H9 (cell line): Measurements from ENCODE around the gene PAK1. TPM values are rescaled to one million over a fixed set of nuclear protein-coding genes. Genes with fewer than 3 reads are reported as not detected.

ENCODE experiments used
- DNase-seq: peaks from one replicate; pipeline ENCODE4 v3.0.0-alpha.2; 2017
- H2AFZ ChIP-seq: one replicate; pipeline ENCODE4 v1.6.1; 2013; ENCODE audit warnings: mild to moderate bottlenecking, low read length, control low read depth, moderate library complexity
- H2AK5ac ChIP-seq: 2 replicates; pipeline ENCODE4 v1.6.1; 2013; ENCODE audit warnings: low read length, control low read depth, mixed read lengths; ENCODE audit not compliant: insufficient read length
- H2BK120ac ChIP-seq: one replicate; pipeline ENCODE4 v1.6.1; 2013; ENCODE audit warnings: low read depth, mild to moderate bottlenecking, low read length, control low read depth, inconsistent platforms; ENCODE audit not compliant: poor library complexity, severe bottlenecking
- H2BK12ac ChIP-seq: 2 replicates; pipeline ENCODE4 v1.6.1; 2013; ENCODE audit warnings: low read length, control low read depth, mixed read lengths, low read depth; ENCODE audit not compliant: insufficient read length
- H2BK15ac ChIP-seq: 2 replicates; pipeline ENCODE4 v1.6.1; 2013; ENCODE audit warnings: low read depth, low read length, control low read depth
- H2BK20ac ChIP-seq: one replicate; pipeline ENCODE4 v1.6.1; 2013; ENCODE audit warnings: low read depth, mild to moderate bottlenecking, low read length, control low read depth, inconsistent platforms; ENCODE audit not compliant: poor library complexity, severe bottlenecking
- H2BK5ac ChIP-seq: 2 replicates; pipeline ENCODE4 v1.6.1; 2013; ENCODE audit warnings: low read length, control low read depth, mixed read lengths; ENCODE audit not compliant: insufficient read length
- H3K14ac ChIP-seq: 2 replicates; pipeline ENCODE4 v1.6.1; 2013; ENCODE audit warnings: low read length, control low read depth; ENCODE audit not compliant: insufficient read depth
- H3K18ac ChIP-seq: 2 replicates; pipeline ENCODE4 v1.6.1; 2013; ENCODE audit warnings: low read depth, mild to moderate bottlenecking, mixed read lengths, low read length, control low read depth; ENCODE audit not compliant: insufficient read length
- H3K23ac ChIP-seq: 2 replicates; pipeline ENCODE4 v1.6.1; 2013; ENCODE audit warnings: low read length, control low read depth, mixed read lengths, low read depth; ENCODE audit not compliant: insufficient read length
- H3K23me2 ChIP-seq: 2 replicates; pipeline ENCODE4 v1.6.1; 2013; ENCODE audit warnings: low read depth, mild to moderate bottlenecking, mixed read lengths, low read length, control low read depth; ENCODE audit not compliant: insufficient read length, poor library complexity, severe bottlenecking
- H3K27ac ChIP-seq: 2 replicates; pipeline ENCODE4 v1.5.1; 2013; ENCODE audit warnings: low read length, control low read depth, mixed read lengths, low read depth; ENCODE audit not compliant: insufficient read length
- H3K27me3 ChIP-seq: 2 replicates; pipeline ENCODE4 v1.6.1; 2013; ENCODE audit warnings: low read length, control low read depth, inconsistent platforms; ENCODE audit not compliant: insufficient read depth
- H3K4ac ChIP-seq: 2 replicates; pipeline ENCODE4 v1.6.1; 2013; ENCODE audit warnings: low read depth, mild to moderate bottlenecking, control low read depth, inconsistent platforms, low read length, moderate library complexity
- H3K4me1 ChIP-seq: 2 replicates; pipeline ENCODE4 v1.6.1; 2013; ENCODE audit warnings: low read length, control low read depth, inconsistent platforms; ENCODE audit not compliant: insufficient read depth
- H3K4me2 ChIP-seq: 2 replicates; pipeline ENCODE4 v1.6.1; 2013; ENCODE audit warnings: low read length, control low read depth, mixed read lengths; ENCODE audit not compliant: insufficient read length, insufficient read depth
- H3K56ac ChIP-seq: 2 replicates; pipeline ENCODE4 v1.6.1; 2013; ENCODE audit warnings: low read depth, mild to moderate bottlenecking, mixed read lengths, low read length, control low read depth; ENCODE audit not compliant: insufficient read length
- H3K79me1 ChIP-seq: 2 replicates; pipeline ENCODE4 v1.6.1; 2013; ENCODE audit warnings: low read depth, mild to moderate bottlenecking, moderate library complexity, low read length, control low read depth, inconsistent platforms; ENCODE audit not compliant: insufficient read depth, poor library complexity, severe bottlenecking
- H3K79me2 ChIP-seq: 2 replicates; pipeline ENCODE4 v1.6.1; 2013; ENCODE audit warnings: low read length, control low read depth, inconsistent platforms; ENCODE audit not compliant: insufficient read depth
- H3K9ac ChIP-seq: 2 replicates; pipeline ENCODE4 v1.6.1; 2013; ENCODE audit warnings: low read length, control low read depth, mixed read lengths; ENCODE audit not compliant: insufficient read length; ENCODE audit errors: extremely low read depth
- H3K9me3 ChIP-seq: one replicate; pipeline ENCODE4 v1.6.1; 2013; ENCODE audit warnings: low read depth, low read length, inconsistent platforms; ENCODE audit not compliant: control insufficient read depth
- H3T11ph ChIP-seq: one replicate; pipeline ENCODE4 v1.6.1; 2013; ENCODE audit warnings: mild to moderate bottlenecking, low read length, control low read depth, inconsistent platforms
- H4K20me1 ChIP-seq: one replicate; pipeline ENCODE4 v1.6.1; 2013; ENCODE audit not compliant: control insufficient read depth, insufficient read length, insufficient read depth
- H4K5ac ChIP-seq: 2 replicates; pipeline ENCODE4 v1.6.1; 2013; ENCODE audit warnings: low read depth, mild to moderate bottlenecking, mixed read lengths, low read length, control low read depth; ENCODE audit not compliant: insufficient read length
- H4K8ac ChIP-seq: replicated peaks from 2 replicates; pipeline ENCODE4 v1.6.1; 2013; ENCODE audit warnings: low read length, control low read depth, mixed read lengths, low read depth; ENCODE audit not compliant: insufficient read length
- H4K91ac ChIP-seq: 2 replicates; pipeline ENCODE4 v1.6.1; 2013; ENCODE audit warnings: low read depth, mild to moderate bottlenecking, moderate library complexity, mixed read lengths, low read length, control low read depth; ENCODE audit not compliant: insufficient read length
- H3K27ac Mint-ChIP-seq, 3 experiments: 2 replicates in 2 of 3; 3 replicates in 1 of 3; pipeline ENCODE4 v1.8.0; 2020 to 2021; ENCODE audit warnings: mixed read lengths in 3 of 3, mild to moderate bottlenecking in 1 of 3, moderate library complexity in 1 of 3
- H3K27me3 Mint-ChIP-seq: 2 replicates; pipeline ENCODE4 v1.8.0; 2021; ENCODE audit warnings: low read depth, mild to moderate bottlenecking, moderate library complexity, mixed read lengths
- H3K36me3 Mint-ChIP-seq, 3 experiments: 2 replicates in 2 of 3; 3 replicates in 1 of 3; pipeline ENCODE4 v1.8.0; 2020 to 2021; ENCODE audit warnings: low read depth in 3 of 3, mixed read lengths in 3 of 3; ENCODE audit not compliant: insufficient read depth in 1 of 3
- H3K4me1 Mint-ChIP-seq, 2 experiments: 2 replicates each; pipeline ENCODE4 v1.8.0; 2020; ENCODE audit warnings: mixed read lengths in 2 of 2
- H3K4me3 Mint-ChIP-seq, 2 experiments: 2 replicates in 1 of 2; 3 replicates in 1 of 2; pipeline ENCODE4 v1.8.0; 2020 to 2021; ENCODE audit warnings: mild to moderate bottlenecking in 2 of 2, mixed read lengths in 2 of 2, moderate library complexity in 1 of 2
- H3K9me3 Mint-ChIP-seq, 2 experiments: 2 replicates in 1 of 2; 3 replicates in 1 of 2; pipeline ENCODE4 v1.8.0; 2020; ENCODE audit warnings: mild to moderate bottlenecking in 2 of 2, mixed read lengths in 2 of 2, moderate library complexity in 1 of 2
- WGBS: extraction: QIAGEN DNeasy Blood & Tissue Kit; methylation state at CpG from one replicate; pipeline ENCODE4 v1.1.7; 2013; ENCODE audit warnings: missing lambda C conversion rate, low lambda C conversion rate, mixed read lengths; ENCODE audit not compliant: insufficient read length; ENCODE audit errors: extremely low coverage; 5-methylcytosine and 5-hydroxymethylcytosine counted together
- total RNA-seq: library from RNA; stranded (reverse); gene quantifications from 2 replicates; pipeline ENCODE4 v1.2.1, GENCODE V29; 2021
- TF ChIP-seq, protein P1 (sequence below): fragments of 200-600 bp; sonication (generic); conservative IDR thresholded peaks from 3 replicates; pipeline ENCODE4 v1.8.0; 2021; ENCODE audit warnings: antibody characterized with exemption, mild to moderate bottlenecking

Gene PAK1
- total RNA-seq, 1 experiment from 2014 or later, result 122 TPM

DNA sequence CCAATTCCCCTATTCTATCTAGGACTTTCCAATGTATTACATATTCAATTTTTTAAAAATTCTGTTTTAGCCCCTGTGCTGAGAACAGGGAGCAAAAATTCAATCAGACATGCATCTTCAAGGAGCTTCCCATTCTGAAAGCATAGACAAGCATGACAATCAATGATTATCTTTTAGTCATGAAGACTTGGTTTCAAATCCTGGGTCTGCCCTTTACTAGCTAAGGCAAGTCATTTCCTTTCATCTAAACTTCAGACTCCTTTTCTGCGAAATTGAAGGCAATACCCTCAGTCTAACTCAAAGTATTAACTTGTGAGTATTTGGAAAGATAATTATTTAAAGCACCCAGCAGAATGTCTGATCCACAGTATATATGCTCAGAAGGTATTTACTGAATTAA is 24.1 kb downstream of the PAK1 start:
- Histone ChIP-seq H3K9ac (no peak overlapping the region), H3K23me2 (no peaks in the 10 kb centered on the region), H3K27ac (no peak overlapping the region), H4K8ac (no peak overlapping the region), H3K27me3 (no peaks in the 10 kb centered on the region), H3K79me2 (peaks cover 26% of the 10 kb centered on the region; the same call in 1 of the 2 replicates), H2BK5ac (no peak overlapping the region), H3K4me2 (no peak overlapping the region), H3K4me1 (peaks cover 11% of the 10 kb centered on the region; the same call in 1 of the 2 replicates), H3K4ac (no peak overlapping the region), H3K56ac (no peak overlapping the region), H3K9me3 (no peaks in the 10 kb centered on the region), H2AFZ (no peak overlapping the region), H3K79me1 (peaks cover 7% of the 10 kb centered on the region), H2BK15ac (no peak overlapping the region), H2BK120ac (no peak overlapping the region), H2BK12ac (no peak overlapping the region), H3K14ac (no peak overlapping the region), H4K5ac (no peak overlapping the region), H3T11ph (no peak overlapping the region), H4K20me1 (no peaks in the 10 kb centered on the region), H3K23ac (no peak overlapping the region), H2AK5ac (no peak overlapping the region), H2BK20ac (no peak overlapping the region), H4K91ac (no peak overlapping the region), H3K18ac (no peak overlapping the region)
- Mint-ChIP-seq H3K4me3 (no peak overlapping the region), H3K27ac (no peak overlapping the region), H3K27me3 (no peaks in the 10 kb centered on the region), H3K4me1 (peaks cover 57 to 66% of the 10 kb centered on the region in 2 experiments), H3K9me3 (no peaks in the 10 kb centered on the region), H3K36me3 (peaks cover 3 to 9% (median 7%) of the 10 kb centered on the region in 3 experiments; a peak in 5 of 7 replicates)
- no peak for DNase-seq
- TF ChIP-seq, protein P1, sequence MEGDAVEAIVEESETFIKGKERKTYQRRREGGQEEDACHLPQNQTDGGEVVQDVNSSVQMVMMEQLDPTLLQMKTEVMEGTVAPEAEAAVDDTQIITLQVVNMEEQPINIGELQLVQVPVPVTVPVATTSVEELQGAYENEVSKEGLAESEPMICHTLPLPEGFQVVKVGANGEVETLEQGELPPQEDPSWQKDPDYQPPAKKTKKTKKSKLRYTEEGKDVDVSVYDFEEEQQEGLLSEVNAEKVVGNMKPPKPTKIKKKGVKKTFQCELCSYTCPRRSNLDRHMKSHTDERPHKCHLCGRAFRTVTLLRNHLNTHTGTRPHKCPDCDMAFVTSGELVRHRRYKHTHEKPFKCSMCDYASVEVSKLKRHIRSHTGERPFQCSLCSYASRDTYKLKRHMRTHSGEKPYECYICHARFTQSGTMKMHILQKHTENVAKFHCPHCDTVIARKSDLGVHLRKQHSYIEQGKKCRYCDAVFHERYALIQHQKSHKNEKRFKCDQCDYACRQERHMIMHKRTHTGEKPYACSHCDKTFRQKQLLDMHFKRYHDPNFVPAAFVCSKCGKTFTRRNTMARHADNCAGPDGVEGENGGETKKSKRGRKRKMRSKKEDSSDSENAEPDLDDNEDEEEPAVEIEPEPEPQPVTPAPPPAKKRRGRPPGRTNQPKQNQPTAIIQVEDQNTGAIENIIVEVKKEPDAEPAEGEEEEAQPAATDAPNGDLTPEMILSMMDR, result no peak
- WGBS, result no CpG with 5 or more reads among the region's 1 CpG
